GM18507 (cell line): ENCODE results near the gene DNAJC27.
"Not testable (repeated sequence)": the region's sequence is repeated elsewhere in the genome, so short reads cannot be mapped to it uniquely, and the experiment has no call there.

Source experiments
- DNase-seq: peaks from one replicate; pipeline ENCODE4 v3.0.0; 2011; ENCODE audit warnings: low read depth; ENCODE audit not compliant: insufficient read length; ENCODE audit errors: extremely low spot score
- FAIRE-seq: peaks from 2 replicates; lab custom pipeline; 2011; peaks lifted over from hg19 to GRCh38; lab: Jason Lieb, UNC

The DNAJC27 gene

GRCh38 chr2:24971536-24972314 is at the start of gene DNAJC27:
TSS of gene DNAJC27 (minus strand) at chr2:24971955. CDS start at chr2:24971904, 51 bp downstream.
- FAIRE-seq (peak; percentile 94), DNase-seq (peak; percentile 97)

GRCh38 chr2:25018681-25019080 is 46.9 kb upstream of the DNAJC27 start:
- no peak for FAIRE-seq

GRCh38 chr2:25014631-25015030 is 42.9 kb upstream of the DNAJC27 start:
- DNase-seq (no peak), FAIRE-seq (no peak)

More at GRCh38 chr2:25018681-25019080, 46.9 kb upstream of the DNAJC27 start:
- DNase-seq, result no peak

GRCh38 chr2:25011342-25011741 is 39.6 kb upstream of the DNAJC27 start:
- FAIRE-seq, DNase-seq: not testable (repeated sequence)

- DNase-seq (no peak), FAIRE-seq (no peak)
Measured at GRCh38 chr2:25009954-25010353, 38.2 kb upstream of the DNAJC27 start.

- no peak for FAIRE-seq
- no peak for DNase-seq
Measured at GRCh38 chr2:25002066-25002465, 30.3 kb upstream of the DNAJC27 start.

GRCh38 chr2:25001325-25001637 is 29.5 kb upstream of the DNAJC27 start:
- DNase-seq, result no peak
- no peak for FAIRE-seq

- DNase-seq (no peak), FAIRE-seq (no peak)
Measured at GRCh38 chr2:25000503-25001324, 29.0 kb upstream of the DNAJC27 start.

GRCh38 chr2:25000036-25000435 is 28.3 kb upstream of the DNAJC27 start:
- DNase-seq, result no peak
- no peak for FAIRE-seq

- DNase-seq, FAIRE-seq: not testable (repeated sequence)
Measured at GRCh38 chr2:24999097-24999496, 27.3 kb upstream of the DNAJC27 start.

- FAIRE-seq (no peak), DNase-seq (no peak)
Measured at GRCh38 chr2:24994146-24994724, 22.5 kb upstream of the DNAJC27 start.

- DNase-seq, result no peak
- FAIRE-seq, result no peak
Measured at GRCh38 chr2:24993406-24994145, 21.8 kb upstream of the DNAJC27 start.

- no peak for FAIRE-seq
- DNase-seq, result no peak
Measured at GRCh38 chr2:24986372-24986771, 14.6 kb upstream of the DNAJC27 start.

GRCh38 chr2:24985511-24985910 is 13.8 kb upstream of the DNAJC27 start:
- DNase-seq (no peak), FAIRE-seq (no peak)

- no peak for DNase-seq
Measured at GRCh38 chr2:24984912-24985311, 13.2 kb upstream of the DNAJC27 start.

GRCh38 chr2:24981411-24982136 is 9.8 kb upstream of the DNAJC27 start:
- FAIRE-seq (no peak), DNase-seq (no peak)

More at GRCh38 chr2:24984912-24985311, 13.2 kb upstream of the DNAJC27 start:
- FAIRE-seq, result no peak

GRCh38 chr2:24978661-24979060 is 6.9 kb upstream of the DNAJC27 start:
- FAIRE-seq, result no peak
- DNase-seq, result no peak

- DNase-seq, result no peak
- FAIRE-seq, result no peak
Measured at GRCh38 chr2:24977631-24978030, 5.9 kb upstream of the DNAJC27 start.

- FAIRE-seq, result no peak
- no peak for DNase-seq
Measured at GRCh38 chr2:24973812-24974211, 2.1 kb upstream of the DNAJC27 start.
